PC-3 (cell line): ENCODE results near the gene DPM1. TPM values are rescaled to one million over a fixed set of nuclear protein-coding genes. Genes with fewer than 3 reads are reported as not detected.

Source experiments
- ATAC-seq: fragments of 200-7000 bp; cut with Tn5 transposase; 2 replicates; pipeline ENCODE4 v1.9.1; 2020; ENCODE audit warnings: mild to moderate bottlenecking, moderate library complexity
- BruUV-seq: library from RNA; stranded (reverse); fragments of 400-500 nt; replicated peaks from 2 replicates; lab custom pipeline; 2021; lab: Mats Ljungman, UMichigan
- CTCF ChIA-PET: fragments of 300-600 bp; sonication (Branson Sonifier 250); formaldehyde crosslinking; loops from one replicate; lab custom pipeline; 2022; ENCODE audit warnings: antibody characterized with exemption; lab: Charles Lee
- POLR2A ChIA-PET: fragments of 300-600 bp; sonication (Branson Sonifier 250); formaldehyde crosslinking; loops from one replicate; lab custom pipeline; 2022; ENCODE audit warnings: antibody characterized with exemption; ENCODE audit not compliant: unreplicated experiment; lab: Charles Lee
- DNase-seq: peaks from one replicate; pipeline ENCODE4 v3.0.0-alpha.2; 2015
- H2AFZ ChIP-seq: fragments of 300-600 bp; sonication (generic); 2 replicates; pipeline ENCODE4 v1.6.0; 2016; ENCODE audit warnings: antibody characterized with exemption, low read length
- H3F3A ChIP-seq: fragments of 300-600 bp; sonication (generic); one replicate; pipeline ENCODE4 v1.6.0; 2017; ENCODE audit warnings: antibody characterized with exemption, low read length, control low read depth, mild to moderate bottlenecking; ENCODE audit not compliant: unreplicated experiment
- H3K27ac ChIP-seq: fragments of 300-600 bp; sonication (generic); 2 replicates; pipeline ENCODE4 v1.5.1; 2016; ENCODE audit warnings: mild to moderate bottlenecking, low read length
- H3K27me3 ChIP-seq: fragments of 300-600 bp; sonication (generic); 2 replicates; pipeline ENCODE4 v1.6.1; 2016; ENCODE audit warnings: low read length, mixed read lengths
- H3K36me3 ChIP-seq: fragments of 300-600 bp; sonication (generic); 2 replicates; pipeline ENCODE4 v1.6.1; 2016; ENCODE audit warnings: low read depth, mixed run types, low read length, mixed read lengths
- H3K4me1 ChIP-seq: fragments of 300-600 bp; sonication (generic); 2 replicates; pipeline ENCODE4 v1.5.1; 2016; ENCODE audit warnings: low read length; ENCODE audit not compliant: insufficient read depth
- H3K4me2 ChIP-seq: fragments of 300-600 bp; sonication (generic); 2 replicates; pipeline ENCODE4 v1.6.0; 2016; ENCODE audit warnings: low read length
- H3K4me3 ChIP-seq: fragments of 300-600 bp; sonication (generic); 2 replicates; pipeline ENCODE4 v1.5.1; 2016; ENCODE audit warnings: mild to moderate bottlenecking, low read length, mixed read lengths
- H3K79me2 ChIP-seq: fragments of 300-600 bp; sonication (generic); 2 replicates; pipeline ENCODE4 v1.6.1; 2017; ENCODE audit warnings: low read length, mixed read lengths
- H3K9ac ChIP-seq: fragments of 300-600 bp; sonication (generic); 2 replicates; pipeline ENCODE4 v1.6.0; 2016; ENCODE audit warnings: mild to moderate bottlenecking, low read length
- H3K9me2 ChIP-seq: fragments of 300-600 bp; sonication (generic); replicated peaks from 2 replicates; pipeline ENCODE4 v1.6.1; 2016; ENCODE audit warnings: mixed run types, low read length, mixed read lengths
- H3K9me3 ChIP-seq: fragments of 300-600 bp; sonication (generic); 2 replicates; pipeline ENCODE4 v1.6.1; 2016; ENCODE audit warnings: low read length, mixed read lengths
- H4K20me1 ChIP-seq: fragments of 300-600 bp; sonication (generic); 2 replicates; pipeline ENCODE4 v1.6.1; 2016; ENCODE audit warnings: low read length, mixed read lengths
- EZH2 ChIP-seq: fragments of 300-600 bp; sonication (generic); IDR thresholded peaks from one replicate; pipeline ENCODE4 v1.6.1; 2017; ENCODE audit warnings: antibody characterized with exemption, mild to moderate bottlenecking, low read length; ENCODE audit not compliant: unreplicated experiment
- EZH2phosphoT487 ChIP-seq: fragments of 300-600 bp; sonication (generic); IDR thresholded peaks from 2 replicates; pipeline ENCODE4 v1.6.1; 2018; ENCODE audit warnings: mild to moderate bottlenecking, antibody characterized with exemption, low read length, borderline replicate concordance
- intact Hi-C: fragments of 100-400 bp; cut with micrococcal nuclease; formaldehyde crosslinking; loops from 2 replicates; pipeline ENCODE4 v1.9.0; 2023
- total RNA-seq: library from RNA; depleted of rRNA; stranded (reverse); fragments of >200 nt; gene quantifications from 2 replicates; pipeline ENCODE4 v1.2.3, GENCODE V29; 2014
- TF ChIP-seq, protein P1 (sequence below): fragments of 300-600 bp; sonication (generic); conservative IDR thresholded peaks from 2 replicates; pipeline ENCODE4 v1.5.1; 2017; ENCODE audit warnings: antibody characterized with exemption, low read depth, mild to moderate bottlenecking, low read length

The DPM1 gene
- total RNA-seq, 1 experiment from 2014 or later: 87.0 TPM

DNA sequence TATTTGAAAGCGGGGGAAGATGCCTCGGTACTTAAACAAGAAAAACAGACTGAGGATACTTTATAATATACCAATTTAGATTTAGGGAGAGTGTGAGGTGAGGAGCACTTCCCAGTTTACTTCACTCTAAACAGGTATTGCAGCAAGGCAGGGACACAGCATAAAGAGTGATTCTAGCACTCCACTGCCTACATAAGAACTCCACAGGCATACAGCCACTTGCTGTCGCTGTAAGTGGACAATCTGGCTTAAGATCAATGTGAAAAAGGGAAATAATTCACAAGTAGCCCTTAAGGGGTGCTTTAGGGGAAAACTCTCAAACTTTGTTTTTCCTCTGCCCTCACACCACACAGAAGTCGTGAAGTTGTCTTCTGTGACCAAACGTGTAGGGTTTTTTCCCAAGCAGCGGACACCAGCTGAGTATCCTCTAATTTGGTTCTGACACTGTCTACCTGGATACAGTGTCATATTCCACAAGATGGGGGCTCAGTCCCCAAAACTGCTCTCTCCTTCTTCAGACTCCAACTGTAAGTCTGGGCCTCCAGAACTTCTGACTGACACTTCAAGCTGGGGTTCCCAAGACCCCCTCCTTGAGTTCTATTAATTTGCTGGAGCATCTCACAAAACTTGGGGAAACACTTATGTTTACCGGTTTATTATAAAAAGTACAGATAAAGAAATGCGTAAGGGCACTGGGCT, 36.4 kb downstream of the DPM1 start:
- ATAC-seq (no peak), DNase-seq (no peak)
- Histone ChIP-seq H2AFZ (no peak overlapping the region), H3K27ac (no peak overlapping the region), H3F3A (no peaks in the 10 kb centered on the region), H3K9me2 (no peaks in the 10 kb centered on the region), H3K4me2 (no peak overlapping the region), H3K27me3 (no peaks in the 10 kb centered on the region), H3K9ac (no peak overlapping the region), H3K4me3 (no peak overlapping the region), H3K36me3 (peaks cover 53% of the 10 kb centered on the region), H4K20me1 (peaks cover 77% of the 10 kb centered on the region), H3K9me3 (no peaks in the 10 kb centered on the region), H3K79me2 (peaks cover 99% of the 10 kb centered on the region), H3K4me1 (no peaks in the 10 kb centered on the region)
- ChIA-PET CTCF (interaction anchor here (1.4 kb wide), 1 partner anchor 129 kb away, joined by 3 read pairs; no protein-coding TSS in a partner anchor), POLR2A (no interaction called here)
- no peak for TF ChIP-seq EZH2
- TF ChIP-seq EZH2phosphoT487: no peak
- TF ChIP-seq, protein P1, sequence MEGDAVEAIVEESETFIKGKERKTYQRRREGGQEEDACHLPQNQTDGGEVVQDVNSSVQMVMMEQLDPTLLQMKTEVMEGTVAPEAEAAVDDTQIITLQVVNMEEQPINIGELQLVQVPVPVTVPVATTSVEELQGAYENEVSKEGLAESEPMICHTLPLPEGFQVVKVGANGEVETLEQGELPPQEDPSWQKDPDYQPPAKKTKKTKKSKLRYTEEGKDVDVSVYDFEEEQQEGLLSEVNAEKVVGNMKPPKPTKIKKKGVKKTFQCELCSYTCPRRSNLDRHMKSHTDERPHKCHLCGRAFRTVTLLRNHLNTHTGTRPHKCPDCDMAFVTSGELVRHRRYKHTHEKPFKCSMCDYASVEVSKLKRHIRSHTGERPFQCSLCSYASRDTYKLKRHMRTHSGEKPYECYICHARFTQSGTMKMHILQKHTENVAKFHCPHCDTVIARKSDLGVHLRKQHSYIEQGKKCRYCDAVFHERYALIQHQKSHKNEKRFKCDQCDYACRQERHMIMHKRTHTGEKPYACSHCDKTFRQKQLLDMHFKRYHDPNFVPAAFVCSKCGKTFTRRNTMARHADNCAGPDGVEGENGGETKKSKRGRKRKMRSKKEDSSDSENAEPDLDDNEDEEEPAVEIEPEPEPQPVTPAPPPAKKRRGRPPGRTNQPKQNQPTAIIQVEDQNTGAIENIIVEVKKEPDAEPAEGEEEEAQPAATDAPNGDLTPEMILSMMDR: no peak
- intact Hi-C loops: no loop called here
- no TSS peak for BruUV-seq

DNA sequence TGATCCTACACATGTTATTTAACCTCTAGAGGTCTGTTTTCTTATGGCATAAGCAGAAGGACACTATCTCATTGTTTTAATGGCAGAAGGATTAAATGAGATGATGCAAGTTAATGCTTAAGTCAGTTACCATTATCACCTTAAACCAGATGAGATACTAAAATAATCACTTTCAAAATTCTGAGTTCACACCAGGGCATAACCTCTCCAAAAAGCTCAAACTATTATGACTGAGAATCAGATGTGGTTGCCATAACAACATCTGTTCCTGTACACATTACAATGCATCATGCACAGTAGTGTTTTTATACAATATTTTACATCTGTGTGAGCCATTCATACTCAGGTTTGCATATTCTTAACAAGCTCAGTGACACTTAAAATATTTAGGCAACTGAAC, 37.3 kb downstream of the DPM1 start:
- Histone ChIP-seq H3K4me1 (no peaks in the 10 kb centered on the region), H3K27ac (no peak overlapping the region), H3K27me3 (no peaks in the 10 kb centered on the region), H3F3A (no peaks in the 10 kb centered on the region), H3K9me3 (no peaks in the 10 kb centered on the region), H3K9me2 (no peaks in the 10 kb centered on the region), H3K4me3 (no peak overlapping the region), H3K79me2 (peaks cover 99% of the 10 kb centered on the region), H3K4me2 (no peak overlapping the region), H3K36me3 (peaks cover 54% of the 10 kb centered on the region), H4K20me1 (peaks cover 85% of the 10 kb centered on the region), H2AFZ (no peak overlapping the region), H3K9ac (no peak overlapping the region)
- no peak for TF ChIP-seq EZH2
- TF ChIP-seq EZH2phosphoT487: no peak
- TF ChIP-seq, protein P1: no peak
- ChIA-PET POLR2A (no interaction called here), CTCF (interaction anchor here (1.4 to 2.0 kb wide), 2 partner anchors 126 to 128 kb away, joined by 3 to 4 read pairs; partner anchors contain the start of gene BCAS4)
- no TSS peak for BruUV-seq
- no peak for DNase-seq
- ATAC-seq: peak; percentile 20; the same call in 1 of the 2 replicates
- intact Hi-C loops: no loop called here

DNA sequence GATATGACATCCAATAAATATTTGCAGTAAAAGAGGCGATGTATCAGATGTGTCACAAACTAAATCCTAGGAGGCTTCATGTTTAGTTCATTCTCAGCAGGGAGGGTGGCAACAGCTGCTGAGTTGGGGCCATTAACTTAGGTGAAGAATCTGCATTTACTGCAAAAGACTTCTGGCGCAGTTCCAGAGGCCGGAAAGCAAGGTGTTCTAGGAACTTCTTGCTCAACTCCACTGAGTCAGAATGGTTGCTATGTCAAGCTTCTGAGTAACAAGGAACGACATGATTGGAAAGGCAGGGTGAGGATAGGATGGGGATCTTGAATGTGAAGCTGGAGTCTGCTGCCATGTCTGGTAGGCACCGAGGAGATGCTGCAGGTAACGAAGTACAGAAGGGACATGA, 38.8 kb downstream of the DPM1 start:
- H3F3A ChIP-seq: peaks cover 3% of the 10 kb centered on the region
- no peak overlapping the region for H3K9ac ChIP-seq
- peaks cover 12% of the 10 kb centered on the region for H3K4me1 ChIP-seq
- peaks cover 85% of the 10 kb centered on the region for H4K20me1 ChIP-seq
- no peak overlapping the region for H3K4me3 ChIP-seq
- TF ChIP-seq EZH2 (no peak), EZH2phosphoT487 (no peak)
- TF ChIP-seq, protein P1: no peak
- no TSS peak for BruUV-seq
- ChIA-PET CTCF (interaction anchor here (2.0 kb wide), 1 partner anchor 125 kb away, joined by 4 read pairs; the partner anchor contains the start of gene BCAS4), POLR2A (no interaction called here)
- H3K9me3 ChIP-seq: no peaks in the 10 kb centered on the region
- intact Hi-C loops: no loop called here
- ATAC-seq: no peak
- H3K27me3 ChIP-seq: no peaks in the 10 kb centered on the region
- H3K27ac ChIP-seq: no peak overlapping the region
- H3K79me2 ChIP-seq: peaks cover 99% of the 10 kb centered on the region
- H3K9me2 ChIP-seq: no peaks in the 10 kb centered on the region
- DNase-seq: peak; percentile 58
- no peak overlapping the region for H3K4me2 ChIP-seq
- no peak overlapping the region for H2AFZ ChIP-seq
- H3K36me3 ChIP-seq: peaks cover 43% of the 10 kb centered on the region
